GM23338 (cell line): ENCODE results near the gene IFIT5. TPM values are rescaled to one million over a fixed set of nuclear protein-coding genes. Genes with fewer than 3 reads are reported as not detected.
A peak's percentile ranks its signal among the peaks of the same experiment; 100 is the strongest.

Source experiments
- ATAC-seq: fragments of 200-7000 bp; cut with Tn5 transposase; 3 replicates; pipeline ENCODE4 v1.9.1; 2020
- DNase-seq: peaks from one replicate; pipeline ENCODE4 v3.0.0-alpha.2; 2015; ENCODE audit warnings: low spot score
- H2AFZ ChIP-seq: fragments of 200-600 bp; sonication (generic); 2 replicates; pipeline ENCODE4 v1.8.0; 2016; ENCODE audit warnings: antibody characterized with exemption, mild to moderate bottlenecking, moderate library complexity
- H3F3A ChIP-seq: fragments of 200-600 bp; sonication (generic); replicated peaks from 2 replicates; pipeline ENCODE4 v1.8.0; 2017; ENCODE audit warnings: antibody characterized with exemption, mixed run types, low read depth
- H3K27ac ChIP-seq: fragments of 200-600 bp; sonication (generic); 2 replicates; pipeline ENCODE4 v1.6.1; 2016; ENCODE audit warnings: low read depth
- H3K27me3 ChIP-seq: fragments of 200-600 bp; sonication (generic); 2 replicates; pipeline ENCODE4 v1.8.0; 2016; ENCODE audit warnings: mild to moderate bottlenecking, mixed run types, moderate library complexity; ENCODE audit not compliant: insufficient read depth
- H3K36me3 ChIP-seq: fragments of 200-600 bp; sonication (generic); 2 replicates; pipeline ENCODE4 v1.8.0; 2016; ENCODE audit warnings: mild to moderate bottlenecking; ENCODE audit not compliant: insufficient read depth
- H3K4me1 ChIP-seq: fragments of 200-600 bp; sonication (generic); 2 replicates; pipeline ENCODE4 v1.8.0; 2016; ENCODE audit warnings: mild to moderate bottlenecking, moderate library complexity; ENCODE audit not compliant: insufficient read depth
- H3K4me2 ChIP-seq: fragments of 200-600 bp; sonication (generic); 2 replicates; pipeline ENCODE4 v1.7.1; 2017; ENCODE audit warnings: mixed run types
- H3K4me3 ChIP-seq: fragments of 200-600 bp; sonication (generic); 2 replicates; pipeline ENCODE4 v1.6.1; 2016; ENCODE audit warnings: mixed run types
- H3K79me2 ChIP-seq: fragments of 200-600 bp; sonication (generic); replicated peaks from 2 replicates; pipeline ENCODE4 v1.8.0; 2017; ENCODE audit warnings: mild to moderate bottlenecking; ENCODE audit not compliant: insufficient read depth
- H3K9me2 ChIP-seq: fragments of 200-600 bp; sonication (generic); 2 replicates; pipeline ENCODE4 v1.8.0; 2017; ENCODE audit not compliant: insufficient read depth
- H4K20me1 ChIP-seq: fragments of 200-600 bp; sonication (generic); replicated peaks from 2 replicates; pipeline ENCODE4 v1.8.0; 2017; ENCODE audit warnings: mild to moderate bottlenecking; ENCODE audit not compliant: insufficient read depth
- H3K27ac Mint-ChIP-seq: 2 replicates; pipeline ENCODE4 v1.8.0; 2020; ENCODE audit warnings: inconsistent platforms, mild to moderate bottlenecking, moderate library complexity, mixed read lengths
- H3K27me3 Mint-ChIP-seq: 3 replicates; pipeline ENCODE4 v1.8.0; 2022; ENCODE audit warnings: low read depth, mild to moderate bottlenecking, moderate library complexity, mixed read lengths, inconsistent platforms; ENCODE audit not compliant: insufficient read depth, poor library complexity
- H3K36me3 Mint-ChIP-seq: 3 replicates; pipeline ENCODE4 v1.8.0; 2021; ENCODE audit warnings: low read depth, mild to moderate bottlenecking, inconsistent platforms, moderate library complexity, mixed read lengths
- H3K4me1 Mint-ChIP-seq: 3 replicates; pipeline ENCODE4 v1.8.0; 2020; ENCODE audit warnings: mild to moderate bottlenecking, inconsistent platforms, mixed read lengths
- H3K4me3 Mint-ChIP-seq: 3 replicates; pipeline ENCODE4 v1.8.0; 2021; ENCODE audit warnings: moderate library complexity, mild to moderate bottlenecking, inconsistent platforms, mixed read lengths
- H3K9me3 Mint-ChIP-seq: 3 replicates; pipeline ENCODE4 v1.8.0; 2020; ENCODE audit warnings: moderate library complexity, mild to moderate bottlenecking, inconsistent platforms, mixed read lengths
- EZH2phosphoT487 ChIP-seq: fragments of 200-600 bp; sonication (generic); IDR thresholded peaks from one replicate; pipeline ENCODE4 v1.8.1; 2018; ENCODE audit warnings: antibody characterized with exemption; ENCODE audit not compliant: unreplicated experiment
- JUNB ChIP-seq: IDR thresholded peaks from one replicate; pipeline ENCODE4 v1.6.1; 2016; ENCODE audit warnings: antibody characterized with exemption; ENCODE audit not compliant: unreplicated experiment
- NANOG ChIP-seq: IDR thresholded peaks from 2 replicates; pipeline ENCODE4 v1.6.1; 2016; ENCODE audit warnings: antibody characterized with exemption, borderline replicate concordance
- STAT1 ChIP-seq: IDR thresholded peaks from one replicate; pipeline ENCODE4 v1.6.1; 2016; ENCODE audit warnings: antibody characterized with exemption; ENCODE audit not compliant: unreplicated experiment
- ZNF114 ChIP-seq: fragments of 250-450 bp; sonication (Bioruptor Pico); IDR thresholded peaks from 2 replicates; pipeline ENCODE4 v1.5.0; 2020; ENCODE audit warnings: mild to moderate bottlenecking, moderate library complexity
- ZNF331 ChIP-seq: fragments of 250-450 bp; sonication (Bioruptor Pico); IDR thresholded peaks from 2 replicates; pipeline ENCODE4 v1.5.0; 2020; ENCODE audit warnings: low read depth, mild to moderate bottlenecking, moderate library complexity
- polyA plus RNA-seq: library from polyadenylated mRNA; unstranded; fragments of >200 nt; fragmentation: Nextera tagmentation; extraction: Ambion mirVana; gene quantifications from 2 replicates; pipeline ENCODE4 v1.2.1, GENCODE V29; 2016
- total RNA-seq: library from RNA; depleted of rRNA; stranded (reverse); fragments of >200 nt; shearing (Covaris generic); gene quantifications from 2 replicates; pipeline ENCODE4 v1.2.3, GENCODE V29; 2014
- TF ChIP-seq, protein P1 (sequence below): IDR thresholded peaks from one replicate; pipeline ENCODE4 v1.6.1; 2018; ENCODE audit warnings: antibody characterized with exemption; ENCODE audit not compliant: unreplicated experiment
- TF ChIP-seq, protein P2 (sequence below), 2 experiments: fragments of 200-600 bp in 1 of 2; sonication (generic) in 1 of 2; conservative IDR thresholded peaks; 2 replicates each; pipeline versions ENCODE4 v1.5.1 to v1.6.1; 2016 to 2017; ENCODE audit warnings: antibody characterized with exemption in 2 of 2, low read depth in 2 of 2, mild to moderate bottlenecking in 2 of 2, moderate library complexity in 1 of 2
- TF ChIP-seq, protein P3 (sequence below): IDR thresholded peaks from 2 replicates; pipeline ENCODE4 v1.6.1; 2016; ENCODE audit warnings: antibody characterized with exemption

The IFIT5 gene
- total and polyA plus RNA-seq, 2 experiments from 2014 or later = 2.7 to 3.2 TPM

DNA sequence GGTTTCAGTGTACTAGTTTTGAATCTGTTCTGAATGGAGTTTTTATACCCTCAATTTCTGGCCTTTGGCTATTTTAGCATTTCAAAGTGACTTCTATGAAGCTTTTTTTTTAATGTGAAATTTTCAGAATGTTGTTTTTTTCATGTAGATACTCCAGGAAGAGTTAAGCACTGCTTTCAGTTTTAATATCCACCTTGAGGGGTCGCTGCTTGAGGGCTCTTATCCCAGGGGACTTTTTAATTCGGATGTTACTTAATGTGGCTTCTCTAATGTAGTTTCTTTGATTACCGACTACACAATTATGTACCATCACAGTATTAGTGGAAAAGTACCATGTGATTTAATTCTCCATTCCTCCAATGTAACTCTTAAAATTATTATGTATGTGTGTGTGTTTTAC, 5.2 kb downstream of the IFIT5 start:
- no peak overlapping the region for H3K4me3 ChIP-seq
- no peaks in the 10 kb centered on the region for H3K79me2 ChIP-seq
- H4K20me1 ChIP-seq = no peaks in the 10 kb centered on the region
- H2AFZ ChIP-seq = no peak overlapping the region
- H3K36me3 ChIP-seq = no peaks in the 10 kb centered on the region
- H3K4me2 ChIP-seq = no peak overlapping the region
- H3K4me1 ChIP-seq = peaks cover 12% of the 10 kb centered on the region
- H3K27ac Mint-ChIP-seq = no peak overlapping the region
- H3K9me2 ChIP-seq = no peaks in the 10 kb centered on the region
- H3K27me3 ChIP-seq = peaks cover 20% of the 10 kb centered on the region
- H3K9me3 Mint-ChIP-seq = no peaks in the 10 kb centered on the region
- no peak for ATAC-seq
- H3K4me1 Mint-ChIP-seq = peaks cover 15% of the 10 kb centered on the region
- peak; percentile 59 for DNase-seq
- 0 out of 2 replicates have a peak, but pooled peaks cover 3% of the 10 kb centered on the region for H3F3A ChIP-seq
- TF ChIP-seq NANOG (no peak), ZNF114 (CRISPR knock-in tag) (no peak)
- TF ChIP-seq, protein P1, sequence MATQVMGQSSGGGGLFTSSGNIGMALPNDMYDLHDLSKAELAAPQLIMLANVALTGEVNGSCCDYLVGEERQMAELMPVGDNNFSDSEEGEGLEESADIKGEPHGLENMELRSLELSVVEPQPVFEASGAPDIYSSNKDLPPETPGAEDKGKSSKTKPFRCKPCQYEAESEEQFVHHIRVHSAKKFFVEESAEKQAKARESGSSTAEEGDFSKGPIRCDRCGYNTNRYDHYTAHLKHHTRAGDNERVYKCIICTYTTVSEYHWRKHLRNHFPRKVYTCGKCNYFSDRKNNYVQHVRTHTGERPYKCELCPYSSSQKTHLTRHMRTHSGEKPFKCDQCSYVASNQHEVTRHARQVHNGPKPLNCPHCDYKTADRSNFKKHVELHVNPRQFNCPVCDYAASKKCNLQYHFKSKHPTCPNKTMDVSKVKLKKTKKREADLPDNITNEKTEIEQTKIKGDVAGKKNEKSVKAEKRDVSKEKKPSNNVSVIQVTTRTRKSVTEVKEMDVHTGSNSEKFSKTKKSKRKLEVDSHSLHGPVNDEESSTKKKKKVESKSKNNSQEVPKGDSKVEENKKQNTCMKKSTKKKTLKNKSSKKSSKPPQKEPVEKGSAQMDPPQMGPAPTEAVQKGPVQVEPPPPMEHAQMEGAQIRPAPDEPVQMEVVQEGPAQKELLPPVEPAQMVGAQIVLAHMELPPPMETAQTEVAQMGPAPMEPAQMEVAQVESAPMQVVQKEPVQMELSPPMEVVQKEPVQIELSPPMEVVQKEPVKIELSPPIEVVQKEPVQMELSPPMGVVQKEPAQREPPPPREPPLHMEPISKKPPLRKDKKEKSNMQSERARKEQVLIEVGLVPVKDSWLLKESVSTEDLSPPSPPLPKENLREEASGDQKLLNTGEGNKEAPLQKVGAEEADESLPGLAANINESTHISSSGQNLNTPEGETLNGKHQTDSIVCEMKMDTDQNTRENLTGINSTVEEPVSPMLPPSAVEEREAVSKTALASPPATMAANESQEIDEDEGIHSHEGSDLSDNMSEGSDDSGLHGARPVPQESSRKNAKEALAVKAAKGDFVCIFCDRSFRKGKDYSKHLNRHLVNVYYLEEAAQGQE = no peak
- TF ChIP-seq, protein P2, sequence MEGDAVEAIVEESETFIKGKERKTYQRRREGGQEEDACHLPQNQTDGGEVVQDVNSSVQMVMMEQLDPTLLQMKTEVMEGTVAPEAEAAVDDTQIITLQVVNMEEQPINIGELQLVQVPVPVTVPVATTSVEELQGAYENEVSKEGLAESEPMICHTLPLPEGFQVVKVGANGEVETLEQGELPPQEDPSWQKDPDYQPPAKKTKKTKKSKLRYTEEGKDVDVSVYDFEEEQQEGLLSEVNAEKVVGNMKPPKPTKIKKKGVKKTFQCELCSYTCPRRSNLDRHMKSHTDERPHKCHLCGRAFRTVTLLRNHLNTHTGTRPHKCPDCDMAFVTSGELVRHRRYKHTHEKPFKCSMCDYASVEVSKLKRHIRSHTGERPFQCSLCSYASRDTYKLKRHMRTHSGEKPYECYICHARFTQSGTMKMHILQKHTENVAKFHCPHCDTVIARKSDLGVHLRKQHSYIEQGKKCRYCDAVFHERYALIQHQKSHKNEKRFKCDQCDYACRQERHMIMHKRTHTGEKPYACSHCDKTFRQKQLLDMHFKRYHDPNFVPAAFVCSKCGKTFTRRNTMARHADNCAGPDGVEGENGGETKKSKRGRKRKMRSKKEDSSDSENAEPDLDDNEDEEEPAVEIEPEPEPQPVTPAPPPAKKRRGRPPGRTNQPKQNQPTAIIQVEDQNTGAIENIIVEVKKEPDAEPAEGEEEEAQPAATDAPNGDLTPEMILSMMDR (conservative IDR thresholded peaks at IDR 0.05; ENCODE audit: low read depth in 2 of 2) = peak; percentile 57 to 72
- peaks cover 17% of the 10 kb centered on the region for H3K27me3 Mint-ChIP-seq
- no peak overlapping the region for H3K4me3 Mint-ChIP-seq
- H3K27ac ChIP-seq = no peak overlapping the region
- H3K36me3 Mint-ChIP-seq = no peaks in the 10 kb centered on the region; the same call in 2 of the 3 replicates

DNA sequence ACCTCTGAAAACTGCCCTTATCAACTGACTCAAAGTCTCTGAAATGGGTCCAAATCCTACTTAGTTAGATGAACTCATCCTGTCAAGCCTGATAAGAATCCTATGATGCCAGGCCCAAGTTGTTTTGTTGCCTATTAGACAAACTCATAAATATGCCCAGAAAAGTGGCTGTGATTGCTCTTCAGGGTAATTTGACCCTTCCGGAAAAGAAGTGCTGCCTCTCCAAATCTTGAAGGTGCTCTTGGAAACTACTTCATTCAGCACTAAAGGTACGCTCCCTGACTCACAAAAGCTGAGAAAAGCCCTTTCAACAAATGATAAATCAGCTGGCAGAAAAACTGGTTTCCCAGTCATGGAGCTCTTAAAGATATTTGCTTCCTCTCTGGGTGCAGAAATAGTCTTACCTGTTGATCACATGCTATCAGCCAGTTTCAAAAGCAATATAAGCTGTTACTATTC, 6.7 kb downstream of the IFIT5 start:
- Histone ChIP-seq H3F3A (no peaks in the 10 kb centered on the region), H3K27ac (no peak overlapping the region), H3K4me1 (peaks cover 12% of the 10 kb centered on the region), H3K4me3 (no peak overlapping the region), H3K4me2 (no peak overlapping the region), H2AFZ (no peak overlapping the region), H3K9me2 (no peaks in the 10 kb centered on the region), H3K27me3 (peaks cover 9% of the 10 kb centered on the region), H4K20me1 (no peaks in the 10 kb centered on the region), H3K79me2 (no peaks in the 10 kb centered on the region), H3K36me3 (no peaks in the 10 kb centered on the region)
- ATAC-seq = no peak
- H3K27ac Mint-ChIP-seq = no peak overlapping the region
- no peaks in the 10 kb centered on the region for H3K9me3 Mint-ChIP-seq
- no peaks in the 10 kb centered on the region for H3K36me3 Mint-ChIP-seq
- peaks cover 9% of the 10 kb centered on the region for H3K4me1 Mint-ChIP-seq
- no peak overlapping the region for H3K4me3 Mint-ChIP-seq
- DNase-seq = no peak
- H3K27me3 Mint-ChIP-seq = peaks cover 6% of the 10 kb centered on the region
- TF ChIP-seq, protein P3, sequence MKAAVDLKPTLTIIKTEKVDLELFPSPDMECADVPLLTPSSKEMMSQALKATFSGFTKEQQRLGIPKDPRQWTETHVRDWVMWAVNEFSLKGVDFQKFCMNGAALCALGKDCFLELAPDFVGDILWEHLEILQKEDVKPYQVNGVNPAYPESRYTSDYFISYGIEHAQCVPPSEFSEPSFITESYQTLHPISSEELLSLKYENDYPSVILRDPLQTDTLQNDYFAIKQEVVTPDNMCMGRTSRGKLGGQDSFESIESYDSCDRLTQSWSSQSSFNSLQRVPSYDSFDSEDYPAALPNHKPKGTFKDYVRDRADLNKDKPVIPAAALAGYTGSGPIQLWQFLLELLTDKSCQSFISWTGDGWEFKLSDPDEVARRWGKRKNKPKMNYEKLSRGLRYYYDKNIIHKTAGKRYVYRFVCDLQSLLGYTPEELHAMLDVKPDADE = no peak
- TF ChIP-seq ZNF331 (CRISPR knock-in tag) (no peak), NANOG (no peak), JUNB (no peak), ZNF114 (CRISPR knock-in tag) (no peak), EZH2phosphoT487 (no peak), STAT1 (no peak)
- TF ChIP-seq, protein P1 = no peak
- TF ChIP-seq, protein P2 (conservative IDR thresholded peaks at IDR 0.05; ENCODE audit: low read depth in 2 of 2) = no peak
